HG02981 (cell line): Measurements from ENCODE around the gene DAND5.

Experiments
- ATAC-seq: cut with Tn5 transposase; IDR thresholded peaks from one replicate; pipeline ENCODE4 v1.9.1; 2021; ENCODE audit warnings: mild to moderate bottlenecking, moderate library complexity; ENCODE audit not compliant: unreplicated experiment

DAND5 gene

GRCh38 chr19:12969292-12969988, at the start of gene DAND5:
DAND5 (plus strand) TSS chr19:12969576; CDS start chr19:12969661, 85 bp downstream.
- no peak for ATAC-seq

GRCh38 chr19:12921047-12921446, 48.3 kb upstream of the DAND5 start:
- no peak for ATAC-seq

GRCh38 chr19:12922959-12923358, 46.4 kb upstream of the DAND5 start:
- ATAC-seq = no peak

- no peak for ATAC-seq
These were observed 44.6 kb upstream of the DAND5 start for GRCh38 chr19:12924621-12925310.

GRCh38 chr19:12930002-12930645, 39.3 kb upstream of the DAND5 start:
- ATAC-seq = no peak

- ATAC-seq = no peak
These were observed 36.7 kb upstream of the DAND5 start for GRCh38 chr19:12932392-12933286.

- ATAC-seq = peak; percentile 31
These were observed 35.9 kb upstream of the DAND5 start, which contains the start of gene FARSA for GRCh38 chr19:12933287-12934072. FARSA (minus strand) TSS chr19:12933711; CDS start chr19:12933696, 15 bp downstream.

GRCh38 chr19:12935071-12935470, 34.3 kb upstream of the DAND5 start:
- ATAC-seq = no peak

- ATAC-seq = no peak
These were observed 32.8 kb upstream of the DAND5 start for GRCh38 chr19:12936582-12936981.

- no peak for ATAC-seq
These were observed 32.1 kb upstream of the DAND5 start for GRCh38 chr19:12937093-12937926.

- ATAC-seq = peak; percentile 80
These were observed 31.2 kb upstream of the DAND5 start, which contains the start of gene CALR for GRCh38 chr19:12937927-12938778. CALR (plus strand) TSS chr19:12938609; CDS start chr19:12938680, 71 bp downstream.

GRCh38 chr19:12938779-12939601, 30.4 kb upstream of the DAND5 start:
- peak; percentile 1 for ATAC-seq

GRCh38 chr19:12939975-12940423, 29.4 kb upstream of the DAND5 start:
- ATAC-seq = no peak

GRCh38 chr19:12940897-12941296, 28.5 kb upstream of the DAND5 start:
- ATAC-seq = no peak

GRCh38 chr19:12943437-12944044, 25.8 kb upstream of the DAND5 start:
- no peak for ATAC-seq

GRCh38 chr19:12944104-12944674, 25.2 kb upstream of the DAND5 start:
- no peak for ATAC-seq
